HepG2 (cell line): ENCODE data around the gene RTF1. TPM values are rescaled to one million over a fixed set of nuclear protein-coding genes. Genes with fewer than 3 reads are reported as not detected.

Source experiments
- CEBPB ChIP-seq: IDR thresholded peaks from 2 replicates; pipeline ENCODE4 v1.6.1; 2011; ENCODE audit warnings: low read depth, low read length, improper control_type of control experiment, borderline replicate concordance
- FOXJ3 ChIP-seq: sonication (generic); formaldehyde crosslinking; IDR thresholded peaks from 2 replicates; pipeline ENCODE4 v1.4.0; 2020; ENCODE audit warnings: missing genetic modification reagents, mild to moderate bottlenecking, borderline replicate concordance
- HDAC2 ChIP-seq: sonication (generic); formaldehyde crosslinking; IDR thresholded peaks from 2 replicates; pipeline ENCODE4 v1.4.0; 2020; ENCODE audit warnings: missing genetic modification reagents
- REL ChIP-seq: sonication (generic); formaldehyde crosslinking; conservative IDR thresholded peaks from 2 replicates; pipeline ENCODE4 v1.8.0; 2022; ENCODE audit warnings: mild to moderate bottlenecking, missing genetic modification reagents, moderate library complexity
- STAT6 ChIP-seq: sonication (generic); formaldehyde crosslinking; IDR thresholded peaks from 2 replicates; pipeline ENCODE4 v1.4.0; 2020; ENCODE audit warnings: missing genetic modification reagents, mild to moderate bottlenecking, borderline replicate concordance
- ZNF337 ChIP-seq: sonication (generic); formaldehyde crosslinking; IDR thresholded peaks from 2 replicates; pipeline ENCODE4 v1.5.1; 2020; ENCODE audit warnings: missing genetic modification reagents, low read depth, mild to moderate bottlenecking, borderline replicate concordance
- ZNF460 ChIP-seq: sonication (generic); formaldehyde crosslinking; IDR thresholded peaks from 2 replicates; pipeline ENCODE4 v1.5.1; 2020; ENCODE audit warnings: missing genetic modification reagents, mild to moderate bottlenecking, borderline replicate concordance
- ZSCAN20 ChIP-seq: sonication (generic); formaldehyde crosslinking; IDR thresholded peaks from 2 replicates; pipeline ENCODE4 v1.4.0; 2020; ENCODE audit warnings: missing genetic modification reagents, mild to moderate bottlenecking, borderline replicate concordance
- ZSCAN29 ChIP-seq: sonication (generic); formaldehyde crosslinking; conservative IDR thresholded peaks from 2 replicates; pipeline ENCODE4 v1.4.0; 2020; ENCODE audit warnings: mild to moderate bottlenecking, missing genetic modification reagents
- polyA plus RNA-seq, 8 experiments: library from polyadenylated mRNA; depleted of rRNA in 3 of 8; stranded (reverse) in 7 of 8; unstranded in 1 of 8; fragments of >200 nt; fragmentation: Illumina TruSeq in 4 of 8; extraction: Trizol in 4 of 8; gene quantifications; 2 replicates each; pipeline versions ENCODE4 v1.2.1 to v1.2.3, GENCODE V29; 2011 to 2016; ENCODE audit warnings: low read depth in 4 of 8, missing spikeins in 1 of 8, mixed read lengths in 1 of 8; ENCODE audit not compliant: insufficient read depth in 1 of 8
- total RNA-seq, 5 experiments: library from RNA; depleted of rRNA; stranded (reverse); fragments of >200 nt; fragmentation: Illumina TruSeq; extraction: Trizol; gene quantifications; 2 replicates each; pipeline ENCODE4 v1.2.3, GENCODE V29; 2016; ENCODE audit warnings: low read depth in 1 of 5
- TF ChIP-seq, protein P1 (sequence below): sonication (generic); formaldehyde crosslinking; IDR thresholded peaks from 2 replicates; pipeline ENCODE4 v1.4.0; 2020; ENCODE audit warnings: missing genetic modification reagents, mild to moderate bottlenecking, borderline replicate concordance
- TF ChIP-seq, protein P2 (sequence below), 2 experiments: sonication (generic) in 1 of 2; formaldehyde crosslinking in 1 of 2; IDR thresholded peaks; 2 replicates each; pipeline versions ENCODE4 v1.4.0 to v1.6.1; 2016 to 2020; ENCODE audit warnings: borderline replicate concordance in 1 of 2, low read depth in 1 of 2, mild to moderate bottlenecking in 1 of 2, missing genetic modification reagents in 1 of 2
- TF ChIP-seq, protein P3 (sequence below): sonication (generic); formaldehyde crosslinking; IDR thresholded peaks from 2 replicates; pipeline ENCODE4 v1.4.0; 2020; ENCODE audit warnings: mild to moderate bottlenecking, missing genetic modification reagents

Gene RTF1
- total and polyA plus RNA-seq, 2 of the 13 experiments (the other 11 are each of a cell fraction or from before 2014, with no cell fraction given): 13.9 to 17.9 TPM

DNA sequence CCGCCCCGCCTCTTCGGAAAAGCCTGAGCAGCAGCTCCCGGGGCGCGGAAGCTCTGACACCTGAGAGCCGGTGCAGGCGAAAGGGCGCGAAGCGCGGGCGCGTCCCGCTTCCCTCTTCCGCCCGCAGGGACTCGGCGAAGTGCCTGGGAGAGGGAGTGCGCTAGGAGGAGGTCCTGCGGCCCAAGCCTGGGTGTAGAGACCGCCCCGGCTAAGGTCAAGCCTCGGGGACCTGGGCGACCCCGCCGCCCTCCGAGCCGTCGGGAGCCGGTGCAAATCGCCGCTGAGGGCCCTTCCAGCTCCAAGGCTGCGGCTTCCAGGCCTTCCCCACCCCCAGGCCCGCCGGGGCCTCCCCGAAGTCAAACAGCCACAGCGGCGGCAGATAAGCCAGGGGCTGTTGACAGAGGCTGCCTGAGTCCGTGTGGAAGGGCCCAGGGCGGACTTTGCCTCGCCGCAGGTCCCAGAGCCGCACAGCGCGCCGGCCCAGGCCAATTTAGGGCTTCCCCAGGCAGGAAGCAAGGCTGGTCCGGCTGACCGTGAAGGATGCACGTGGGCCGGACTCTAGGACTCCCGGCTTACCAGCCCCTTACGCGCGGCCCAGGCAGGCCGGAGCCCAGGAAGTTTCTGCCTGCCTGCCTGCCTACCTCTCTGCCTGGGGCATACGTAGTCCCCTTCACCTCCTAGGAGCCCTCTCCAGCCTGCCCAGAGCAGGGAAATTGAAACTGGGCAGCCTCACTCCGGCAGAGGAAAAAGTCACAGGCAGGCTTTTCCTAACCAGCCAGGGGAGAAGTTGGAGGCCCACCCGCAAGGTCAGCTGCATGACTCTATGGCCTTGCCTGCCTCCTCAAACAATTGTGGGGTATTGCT, 79.1 kb downstream of the RTF1 start (continued):
- TF ChIP-seq FOXJ3 (CRISPR knock-in tag) (peak; percentile 89), ZNF337 (CRISPR knock-in tag) (0 out of 2 replicates have a peak, but pooled peaks have one; percentile 67), STAT6 (CRISPR knock-in tag) (peak; percentile 49; the same call in 1 of the 2 replicates), ZSCAN20 (peak; percentile 67; the same call in 1 of the 2 replicates), ZNF460 (peak; percentile 63; the same call in 1 of the 2 replicates), ZSCAN29 (CRISPR knock-in tag) (peak; percentile 87; the same call in 1 of the 2 replicates), HDAC2 (peak; percentile 69), CEBPB (no peak), REL (peak; percentile 57; the same call in 1 of the 2 replicates)
- TF ChIP-seq, protein P1, sequence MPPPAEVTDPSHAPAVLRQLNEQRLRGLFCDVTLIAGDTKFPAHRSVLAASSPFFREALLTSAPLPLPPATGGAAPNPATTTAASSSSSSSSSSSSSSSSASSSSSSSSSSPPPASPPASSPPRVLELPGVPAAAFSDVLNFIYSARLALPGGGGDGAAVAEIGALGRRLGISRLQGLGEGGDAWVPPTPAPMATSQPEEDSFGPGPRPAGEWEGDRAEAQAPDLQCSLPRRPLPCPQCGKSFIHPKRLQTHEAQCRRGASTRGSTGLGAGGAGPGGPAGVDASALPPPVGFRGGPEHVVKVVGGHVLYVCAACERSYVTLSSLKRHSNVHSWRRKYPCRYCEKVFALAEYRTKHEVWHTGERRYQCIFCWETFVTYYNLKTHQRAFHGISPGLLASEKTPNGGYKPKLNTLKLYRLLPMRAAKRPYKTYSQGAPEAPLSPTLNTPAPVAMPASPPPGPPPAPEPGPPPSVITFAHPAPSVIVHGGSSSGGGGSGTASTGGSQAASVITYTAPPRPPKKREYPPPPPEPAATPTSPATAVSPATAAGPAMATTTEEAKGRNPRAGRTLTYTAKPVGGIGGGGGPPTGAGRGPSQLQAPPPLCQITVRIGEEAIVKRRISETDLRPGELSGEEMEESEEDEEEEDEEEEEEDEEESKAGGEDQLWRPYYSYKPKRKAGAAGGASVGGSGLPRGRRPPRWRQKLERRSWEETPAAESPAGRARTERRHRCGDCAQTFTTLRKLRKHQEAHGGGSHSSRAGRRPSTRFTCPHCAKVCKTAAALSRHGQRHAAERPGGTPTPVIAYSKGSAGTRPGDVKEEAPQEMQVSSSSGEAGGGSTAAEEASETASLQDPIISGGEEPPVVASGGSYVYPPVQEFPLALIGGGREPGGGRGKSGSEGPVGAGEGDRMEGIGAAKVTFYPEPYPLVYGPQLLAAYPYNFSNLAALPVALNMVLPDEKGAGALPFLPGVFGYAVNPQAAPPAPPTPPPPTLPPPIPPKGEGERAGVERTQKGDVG (CRISPR knock-in tag): 0 out of 2 replicates have a peak, but pooled peaks have one; percentile 69
- TF ChIP-seq, protein P2, sequence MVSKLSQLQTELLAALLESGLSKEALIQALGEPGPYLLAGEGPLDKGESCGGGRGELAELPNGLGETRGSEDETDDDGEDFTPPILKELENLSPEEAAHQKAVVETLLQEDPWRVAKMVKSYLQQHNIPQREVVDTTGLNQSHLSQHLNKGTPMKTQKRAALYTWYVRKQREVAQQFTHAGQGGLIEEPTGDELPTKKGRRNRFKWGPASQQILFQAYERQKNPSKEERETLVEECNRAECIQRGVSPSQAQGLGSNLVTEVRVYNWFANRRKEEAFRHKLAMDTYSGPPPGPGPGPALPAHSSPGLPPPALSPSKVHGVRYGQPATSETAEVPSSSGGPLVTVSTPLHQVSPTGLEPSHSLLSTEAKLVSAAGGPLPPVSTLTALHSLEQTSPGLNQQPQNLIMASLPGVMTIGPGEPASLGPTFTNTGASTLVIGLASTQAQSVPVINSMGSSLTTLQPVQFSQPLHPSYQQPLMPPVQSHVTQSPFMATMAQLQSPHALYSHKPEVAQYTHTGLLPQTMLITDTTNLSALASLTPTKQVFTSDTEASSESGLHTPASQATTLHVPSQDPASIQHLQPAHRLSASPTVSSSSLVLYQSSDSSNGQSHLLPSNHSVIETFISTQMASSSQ (IDR thresholded peaks at IDR 0.05; ENCODE audit: low read depth): no peak
- TF ChIP-seq, protein P2 (CRISPR knock-in tag; IDR thresholded peaks at IDR 0.05; ENCODE audit: borderline replicate concordance): peak; percentile 77; the same call in 1 of the 2 replicates
- TF ChIP-seq, protein P3, sequence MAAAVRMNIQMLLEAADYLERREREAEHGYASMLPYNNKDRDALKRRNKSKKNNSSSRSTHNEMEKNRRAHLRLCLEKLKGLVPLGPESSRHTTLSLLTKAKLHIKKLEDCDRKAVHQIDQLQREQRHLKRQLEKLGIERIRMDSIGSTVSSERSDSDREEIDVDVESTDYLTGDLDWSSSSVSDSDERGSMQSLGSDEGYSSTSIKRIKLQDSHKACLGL (CRISPR knock-in tag): peak; percentile 94; the same call in 1 of the 2 replicates
